Activated naive CD4-positive, alpha-beta T cell (primary cell): ENCODE measurements around the gene SPCS2.

Source experiments
- DNase-seq, 4 experiments: peaks; one replicate each; lab custom pipeline; 2025; lab: John Stamatoyannopoulos, UW

The SPCS2 gene

DNA sequence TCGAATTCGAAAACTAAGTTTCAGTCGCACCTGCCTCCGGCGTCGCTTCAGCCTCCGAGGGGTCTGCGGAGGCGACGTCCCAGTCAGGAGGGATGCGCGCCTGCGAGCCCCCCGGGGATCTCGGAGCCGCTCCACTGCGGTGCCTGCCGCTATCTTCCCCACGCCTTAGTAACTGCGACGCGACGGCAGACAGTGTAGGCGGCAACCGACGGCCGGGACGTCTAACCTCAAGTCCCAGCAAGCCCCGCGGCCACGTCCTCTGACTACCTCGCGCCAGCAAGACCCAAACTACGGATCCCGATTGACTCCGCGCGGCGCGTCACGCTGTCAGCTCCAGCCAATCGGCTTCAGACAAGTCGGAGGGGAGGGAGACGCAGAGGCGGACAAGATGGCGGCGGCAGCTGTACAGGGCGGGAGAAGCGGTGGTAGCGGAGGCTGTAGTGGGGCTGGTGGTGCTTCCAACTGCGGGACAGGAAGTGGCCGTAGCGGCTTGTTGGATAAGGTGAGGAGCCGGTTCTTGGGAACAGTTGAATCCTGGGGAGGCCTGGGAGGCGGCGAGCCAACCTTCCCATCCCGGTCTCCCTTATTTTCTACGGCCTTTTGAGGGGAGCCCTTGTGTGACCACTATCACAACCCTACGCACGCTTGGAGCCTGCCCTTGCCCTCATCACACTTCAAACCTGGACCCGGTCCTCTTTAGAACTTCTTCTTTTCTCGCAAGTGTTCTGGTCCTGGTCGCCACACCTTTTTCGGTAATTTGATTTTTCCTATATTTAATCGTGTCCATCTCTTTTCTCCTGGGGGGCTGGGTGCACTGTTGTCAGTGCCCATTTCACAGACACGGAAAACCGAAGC lies at the start of gene SPCS2, which contains the start of gene XRRA1:
SPCS2 (plus strand) TSS at position 369 of the 855 bp plus-strand sequence; CDS start at position 389, 20 bp downstream.
XRRA1 (minus strand) TSS at position 194 of the 855 bp plus-strand sequence. CDS start 8,213 bp downstream, outside the sequence.
- peak; percentile 94 to 95 (median 94) for DNase-seq

DNA sequence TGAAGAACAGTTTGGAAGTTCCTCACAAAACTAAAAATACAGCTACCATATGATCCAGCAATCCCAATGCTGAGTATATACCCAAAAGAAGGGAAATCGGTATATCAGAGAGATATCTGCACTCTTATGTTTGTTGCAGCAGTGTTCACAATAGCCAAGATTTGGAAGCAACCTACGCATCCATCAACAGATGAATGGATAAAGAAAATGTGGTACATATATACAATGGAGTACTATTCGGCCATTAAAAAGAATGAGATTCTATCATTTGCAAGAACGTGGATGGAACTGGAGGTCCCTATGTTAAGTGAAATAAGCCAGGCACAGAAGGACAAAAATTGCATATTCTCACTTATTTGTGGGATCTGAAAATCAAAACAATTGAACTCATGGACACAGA lies 46.7 kb upstream of the SPCS2 start:
- DNase-seq = no peak

- DNase-seq = no peak
Measured at GRCh38 chr11:74905326-74905725, 43.7 kb upstream of the SPCS2 start.

- no peak for DNase-seq
Measured at GRCh38 chr11:74909385-74909784, 39.7 kb upstream of the SPCS2 start.

DNA sequence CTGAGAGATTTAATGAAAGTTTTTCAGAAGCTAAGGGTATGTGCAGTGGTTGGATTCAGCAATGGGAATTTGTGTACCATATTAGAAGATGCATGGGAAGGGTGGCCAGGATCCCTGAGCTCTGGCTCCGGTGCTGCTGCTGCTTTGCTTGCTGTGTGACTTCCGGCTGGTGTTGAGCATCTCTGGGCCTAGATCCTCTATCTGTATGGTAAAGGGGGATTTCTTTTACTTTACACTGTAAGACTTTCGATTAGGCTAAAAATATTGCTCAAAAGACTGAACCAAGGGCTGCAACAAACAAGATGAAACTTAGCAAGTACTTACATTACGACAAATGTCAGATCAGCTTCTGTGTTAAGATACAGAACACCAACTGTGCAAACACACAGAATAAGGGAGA lies 39.3 kb upstream of the SPCS2 start:
- DNase-seq = no peak

- DNase-seq = no peak
Measured at GRCh38 chr11:74923125-74923524, 25.9 kb upstream of the SPCS2 start.

GRCh38 chr11:74925281-74925680 lies 23.8 kb upstream of the SPCS2 start:
- DNase-seq = no peak

DNA sequence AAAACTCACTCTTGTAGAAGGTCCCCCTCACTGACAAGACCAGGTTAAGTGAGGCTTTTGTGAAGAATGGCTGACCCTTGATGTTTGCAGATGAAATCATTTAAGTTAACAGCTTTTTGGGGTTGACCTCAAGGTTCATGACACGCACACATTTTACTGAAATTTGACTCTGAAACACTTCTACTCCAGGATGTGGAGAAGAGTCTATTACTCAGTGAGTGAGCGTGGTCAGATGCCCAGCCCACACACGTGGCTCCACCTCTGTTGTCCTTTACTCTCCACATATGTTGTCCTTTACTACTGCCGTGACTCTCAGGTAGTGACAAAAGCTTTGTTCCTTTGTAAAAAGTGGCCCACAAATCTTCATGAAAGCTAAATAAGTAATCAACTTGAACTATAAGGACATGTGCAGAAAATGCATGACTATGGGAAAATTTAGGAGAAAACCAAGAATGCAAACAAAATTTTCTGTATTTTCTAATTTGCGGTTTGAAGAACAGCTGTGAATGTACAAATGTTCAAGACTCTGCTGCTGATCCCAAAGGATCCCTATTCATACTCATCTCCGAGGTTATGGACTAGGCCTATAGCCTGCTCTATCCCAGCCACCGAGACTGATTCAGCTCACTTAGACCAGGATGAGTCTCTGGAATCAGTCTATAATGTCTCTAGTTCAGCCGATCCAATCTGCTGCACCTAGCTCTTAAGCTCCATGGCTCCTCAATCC lies 22.6 kb upstream of the SPCS2 start:
- no peak for DNase-seq

- DNase-seq = no peak
Measured at GRCh38 chr11:74927496-74927895, 21.6 kb upstream of the SPCS2 start.

- DNase-seq = peak in 2 of 4 experiments; percentile 35 to 40
Measured at GRCh38 chr11:74929431-74930363, 19.4 kb upstream of the SPCS2 start.

GRCh38 chr11:74932169-74932568 lies 16.9 kb upstream of the SPCS2 start:
- no peak for DNase-seq

DNA sequence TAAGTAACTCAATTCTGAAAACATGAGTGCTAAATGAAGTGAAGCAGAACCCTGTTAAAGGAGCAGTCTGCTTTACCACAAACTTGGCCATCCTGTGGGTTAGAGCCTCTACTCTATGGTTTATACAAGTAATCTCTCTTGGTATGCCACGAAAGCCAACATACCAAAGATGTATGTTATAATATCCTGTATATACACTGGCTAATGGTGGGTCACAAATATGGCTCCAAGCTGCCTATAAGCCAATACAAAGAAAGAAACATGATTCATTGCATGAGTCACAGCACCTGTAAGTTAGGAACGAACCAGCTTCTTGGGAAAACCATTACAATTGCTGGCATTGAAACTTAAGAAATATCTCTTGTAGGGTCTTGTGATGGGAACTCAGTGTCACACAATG lies 16.3 kb upstream of the SPCS2 start:
- no peak for DNase-seq

GRCh38 chr11:74933765-74934164 lies 15.3 kb upstream of the SPCS2 start:
- no peak for DNase-seq

- no peak for DNase-seq
Measured at GRCh38 chr11:74935285-74935684, 13.8 kb upstream of the SPCS2 start.

DNA sequence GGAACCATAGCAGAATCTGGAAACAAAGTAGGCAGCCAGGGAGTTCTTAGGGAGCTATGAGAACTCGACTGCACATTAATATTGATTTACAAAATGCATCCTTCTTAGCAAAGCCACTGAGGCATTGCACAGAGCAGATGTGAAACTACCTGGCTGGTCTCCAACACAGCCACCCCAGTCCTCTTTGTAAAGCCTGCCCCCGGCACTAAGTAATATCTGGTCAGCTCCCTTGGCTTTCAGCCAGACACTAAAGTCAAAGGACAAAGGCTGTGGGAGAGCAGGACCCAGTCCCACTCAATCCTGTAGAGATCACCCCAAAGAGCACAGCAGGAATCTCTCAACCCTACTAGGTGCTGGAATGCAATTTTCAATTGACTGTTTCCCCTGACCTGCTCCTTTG lies 13.0 kb upstream of the SPCS2 start:
- no peak for DNase-seq

GRCh38 chr11:74936976-74937375 lies 12.1 kb upstream of the SPCS2 start:
- DNase-seq = no peak

- no peak for DNase-seq
Measured at GRCh38 chr11:74937696-74938475, 11.2 kb upstream of the SPCS2 start.

- DNase-seq = no peak
Measured at GRCh38 chr11:74941492-74941891, 7.6 kb upstream of the SPCS2 start.

GRCh38 chr11:74942073-74942759 lies 6.8 kb upstream of the SPCS2 start:
- DNase-seq = no peak

DNA sequence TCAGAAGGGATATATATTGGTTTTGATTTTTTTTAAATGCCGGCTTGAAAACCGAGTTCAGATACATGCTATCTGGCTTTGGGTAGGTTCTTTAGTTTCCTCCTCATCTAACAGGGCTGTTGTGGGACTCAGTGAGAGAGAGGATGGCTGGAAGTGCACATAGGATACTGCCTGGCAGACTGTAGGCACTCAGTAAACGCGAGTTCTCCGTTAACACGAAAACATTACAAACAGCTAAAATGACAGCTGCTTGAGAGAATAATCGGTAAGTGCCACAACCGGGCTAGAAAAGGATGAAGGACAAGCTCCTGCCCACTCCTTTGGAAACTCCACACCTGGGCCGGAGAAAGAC lies 544 bp upstream of the SPCS2 start:
- no peak for DNase-seq

DNA sequence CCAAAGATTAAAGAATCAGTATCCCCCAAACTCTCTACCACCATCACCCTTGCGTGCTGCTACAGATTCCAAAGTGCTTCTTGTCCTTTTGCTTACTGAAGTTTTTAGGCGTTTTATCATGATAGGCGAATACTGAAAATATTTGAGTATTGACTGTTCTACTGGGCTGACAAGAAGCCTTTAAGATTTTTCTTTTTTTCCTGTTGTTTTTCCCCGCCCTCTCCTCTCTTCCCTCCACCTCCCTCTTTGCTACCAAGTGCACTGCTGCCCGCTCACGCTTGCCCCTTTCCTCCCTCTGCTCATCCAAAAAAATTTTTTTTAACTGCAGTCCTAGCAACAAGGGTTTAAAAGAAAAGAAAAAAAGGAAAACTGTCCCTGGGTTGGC lies 679 bp downstream of the SPCS2 start:
- no peak for DNase-seq
